ENCODE data around the gene ALOX5AP.
A peak's percentile ranks its signal among the peaks of the same experiment; 100 is the strongest.

Gene ALOX5AP

GRCh38 chr13:30704596-30704995, 30.7 kb upstream of the ALOX5AP start:
- Mint-ChIP-seq H3K36me3 (ENCODE audit: low read depth) (no peaks in the 10 kb centered on the region), H3K9me3 (no peaks in the 10 kb centered on the region), H3K27ac (no peak overlapping the region), H3K4me3 (no peak overlapping the region), H3K4me1 (ENCODE audit: low read depth) (peaks cover 11% of the 10 kb centered on the region), H3K27me3 (ENCODE audit: low read depth) (peaks cover 27% of the 10 kb centered on the region)
- no peak for DNase-seq (ENCODE audit: low spot score)

GRCh38 chr13:30705680-30706079, 29.7 kb upstream of the ALOX5AP start:
- Mint-ChIP-seq H3K9me3 (no peaks in the 10 kb centered on the region), H3K36me3 (ENCODE audit: low read depth) (no peaks in the 10 kb centered on the region), H3K4me3 (no peak overlapping the region), H3K27me3 (ENCODE audit: low read depth) (peaks cover 22% of the 10 kb centered on the region), H3K27ac (no peak overlapping the region), H3K4me1 (ENCODE audit: low read depth) (peaks cover 7% of the 10 kb centered on the region)
- no peak for DNase-seq (ENCODE audit: low spot score)

- Mint-ChIP-seq H3K36me3 (ENCODE audit: low read depth) (no peaks in the 10 kb centered on the region), H3K27ac (no peak overlapping the region), H3K4me3 (no peak overlapping the region), H3K4me1 (ENCODE audit: low read depth) (peaks cover 17% of the 10 kb centered on the region), H3K27me3 (ENCODE audit: low read depth) (peaks cover 9% of the 10 kb centered on the region), H3K9me3 (no peaks in the 10 kb centered on the region)
- DNase-seq (ENCODE audit: low spot score), result no peak
Measured at GRCh38 chr13:30708541-30708940, 26.8 kb upstream of the ALOX5AP start.

GRCh38 chr13:30710442-30710841, 24.9 kb upstream of the ALOX5AP start:
- Mint-ChIP-seq H3K9me3 (no peaks in the 10 kb centered on the region), H3K4me3 (no peak overlapping the region), H3K27ac (no peak overlapping the region), H3K27me3 (ENCODE audit: low read depth) (peaks cover 2% of the 10 kb centered on the region), H3K4me1 (ENCODE audit: low read depth) (peaks cover 20% of the 10 kb centered on the region), H3K36me3 (ENCODE audit: low read depth) (no peaks in the 10 kb centered on the region)
- DNase-seq (ENCODE audit: low spot score), result no peak

GRCh38 chr13:30711375-30711774, 24.0 kb upstream of the ALOX5AP start:
- no peak overlapping the region for H3K4me3 Mint-ChIP-seq
- H3K27ac Mint-ChIP-seq, result no peak overlapping the region
- DNase-seq (ENCODE audit: low spot score), result peak; percentile 24
- peaks cover 2% of the 10 kb centered on the region for H3K27me3 Mint-ChIP-seq (ENCODE audit: low read depth)
- H3K36me3 Mint-ChIP-seq (ENCODE audit: low read depth), result no peaks in the 10 kb centered on the region
- no peaks in the 10 kb centered on the region for H3K9me3 Mint-ChIP-seq
- H3K4me1 Mint-ChIP-seq (ENCODE audit: low read depth), result peaks cover 20% of the 10 kb centered on the region

- Mint-ChIP-seq H3K27ac (no peak overlapping the region), H3K27me3 (ENCODE audit: low read depth) (peaks cover 4% of the 10 kb centered on the region), H3K36me3 (ENCODE audit: low read depth) (no peaks in the 10 kb centered on the region), H3K4me1 (ENCODE audit: low read depth) (peaks cover 21% of the 10 kb centered on the region), H3K9me3 (no peaks in the 10 kb centered on the region), H3K4me3 (no peak overlapping the region)
- DNase-seq (ENCODE audit: low spot score), result no peak
Measured at GRCh38 chr13:30711837-30712236, 23.5 kb upstream of the ALOX5AP start.

- Mint-ChIP-seq H3K27ac (peak overlapping the region; percentile 71), H3K36me3 (ENCODE audit: low read depth) (no peaks in the 10 kb centered on the region), H3K4me3 (no peak overlapping the region), H3K27me3 (ENCODE audit: low read depth) (peaks cover 4% of the 10 kb centered on the region), H3K9me3 (no peaks in the 10 kb centered on the region), H3K4me1 (ENCODE audit: low read depth) (peaks cover 21% of the 10 kb centered on the region)
- no peak for DNase-seq (ENCODE audit: low spot score)
Measured at GRCh38 chr13:30712536-30713532, 22.5 kb upstream of the ALOX5AP start.

- no peak overlapping the region for H3K27ac Mint-ChIP-seq
- no peaks in the 10 kb centered on the region for H3K36me3 Mint-ChIP-seq (ENCODE audit: low read depth)
- peaks cover 5% of the 10 kb centered on the region for H3K27me3 Mint-ChIP-seq (ENCODE audit: low read depth)
- no peak overlapping the region for H3K4me3 Mint-ChIP-seq
- DNase-seq (ENCODE audit: low spot score), result no peak
- H3K9me3 Mint-ChIP-seq, result no peaks in the 10 kb centered on the region
- peaks cover 24% of the 10 kb centered on the region for H3K4me1 Mint-ChIP-seq (ENCODE audit: low read depth)
Measured at GRCh38 chr13:30714629-30715371, 20.5 kb upstream of the ALOX5AP start.

GRCh38 chr13:30715372-30715756, 20.0 kb upstream of the ALOX5AP start:
- Mint-ChIP-seq H3K27ac (no peak overlapping the region), H3K9me3 (no peaks in the 10 kb centered on the region), H3K4me1 (ENCODE audit: low read depth) (peaks cover 28% of the 10 kb centered on the region), H3K27me3 (ENCODE audit: low read depth) (peaks cover 5% of the 10 kb centered on the region), H3K4me3 (no peak overlapping the region), H3K36me3 (ENCODE audit: low read depth) (no peaks in the 10 kb centered on the region)
- DNase-seq (ENCODE audit: low spot score), result no peak

GRCh38 chr13:30715837-30716236, 19.5 kb upstream of the ALOX5AP start:
- Mint-ChIP-seq H3K9me3 (no peaks in the 10 kb centered on the region), H3K4me1 (ENCODE audit: low read depth) (peaks cover 32% of the 10 kb centered on the region), H3K27me3 (ENCODE audit: low read depth) (peaks cover 5% of the 10 kb centered on the region), H3K27ac (no peak overlapping the region), H3K4me3 (no peak overlapping the region), H3K36me3 (ENCODE audit: low read depth) (no peaks in the 10 kb centered on the region)
- DNase-seq (ENCODE audit: low spot score), result no peak

- H3K27ac Mint-ChIP-seq, result no peak overlapping the region
- H3K36me3 Mint-ChIP-seq (ENCODE audit: low read depth), result no peaks in the 10 kb centered on the region
- no peak for DNase-seq (ENCODE audit: low spot score)
- no peak overlapping the region for H3K4me3 Mint-ChIP-seq
- peaks cover 21% of the 10 kb centered on the region for H3K4me1 Mint-ChIP-seq (ENCODE audit: low read depth)
- H3K9me3 Mint-ChIP-seq, result no peaks in the 10 kb centered on the region
- peaks cover 5% of the 10 kb centered on the region for H3K27me3 Mint-ChIP-seq (ENCODE audit: low read depth)
Measured at GRCh38 chr13:30718661-30719524, 16.4 kb upstream of the ALOX5AP start.

- Mint-ChIP-seq H3K4me1 (ENCODE audit: low read depth) (peaks cover 21% of the 10 kb centered on the region), H3K9me3 (no peaks in the 10 kb centered on the region), H3K4me3 (no peak overlapping the region), H3K36me3 (ENCODE audit: low read depth) (no peaks in the 10 kb centered on the region), H3K27ac (no peak overlapping the region), H3K27me3 (ENCODE audit: low read depth) (peaks cover 5% of the 10 kb centered on the region)
- DNase-seq (ENCODE audit: low spot score), result no peak
Measured at GRCh38 chr13:30719525-30719914, 15.8 kb upstream of the ALOX5AP start.

- no peak overlapping the region for H3K27ac Mint-ChIP-seq
Measured at GRCh38 chr13:30720172-30720869, 15.0 kb upstream of the ALOX5AP start.

More at GRCh38 chr13:30720172-30720869, 15.0 kb upstream of the ALOX5AP start:
- Mint-ChIP-seq H3K27me3 (ENCODE audit: low read depth) (peaks cover 5% of the 10 kb centered on the region), H3K36me3 (ENCODE audit: low read depth) (no peaks in the 10 kb centered on the region), H3K4me3 (no peak overlapping the region), H3K9me3 (no peaks in the 10 kb centered on the region), H3K4me1 (ENCODE audit: low read depth) (peaks cover 22% of the 10 kb centered on the region)
- DNase-seq (ENCODE audit: low spot score), result no peak
